Umbilical cord (tissue), 2 donors: ENCODE data around the gene RTKN2. TPM values are rescaled to one million over a fixed set of nuclear protein-coding genes. Genes with fewer than 3 reads are reported as not detected.
"Not testable (repeated sequence)": the region's sequence is repeated elsewhere in the genome, so short reads cannot be mapped to it uniquely, and the experiment has no call there.

Source experiments
- DNase-seq: peaks from one replicate; pipeline ENCODE4 v3.0.0-alpha.2; 2015; ENCODE audit warnings: low spot score
- total RNA-seq: library from RNA; depleted of rRNA; stranded (reverse); fragments of >200 nt; gene quantifications from one replicate; pipeline ENCODE4 v1.2.3, GENCODE V29; 2014; ENCODE audit warnings: low replicate concordance; ENCODE audit not compliant: insufficient read depth

Gene RTKN2
- total RNA-seq, 1 donor from 2014 or later: 5.1 TPM

DNA sequence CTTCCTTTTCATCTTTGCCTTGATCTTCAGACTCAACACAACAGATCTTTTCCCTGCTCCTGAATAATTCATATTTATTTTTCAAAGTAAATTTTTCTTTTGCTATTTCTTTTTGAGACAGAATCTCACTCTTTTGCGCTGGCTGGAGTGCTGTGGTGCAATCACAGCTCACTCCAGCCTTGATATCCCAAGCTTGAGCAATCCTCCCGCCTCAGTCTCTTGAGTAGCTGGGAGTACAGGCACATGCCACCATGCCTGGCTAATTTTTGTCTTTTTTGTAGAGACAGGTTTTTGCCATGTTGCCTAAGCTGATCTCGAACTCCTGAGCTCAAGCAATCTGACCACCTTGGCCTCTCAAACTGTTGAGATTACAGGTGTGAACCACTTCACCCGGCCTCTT, 9.2 kb downstream of the RTKN2 start:
- no peak for DNase-seq

DNA sequence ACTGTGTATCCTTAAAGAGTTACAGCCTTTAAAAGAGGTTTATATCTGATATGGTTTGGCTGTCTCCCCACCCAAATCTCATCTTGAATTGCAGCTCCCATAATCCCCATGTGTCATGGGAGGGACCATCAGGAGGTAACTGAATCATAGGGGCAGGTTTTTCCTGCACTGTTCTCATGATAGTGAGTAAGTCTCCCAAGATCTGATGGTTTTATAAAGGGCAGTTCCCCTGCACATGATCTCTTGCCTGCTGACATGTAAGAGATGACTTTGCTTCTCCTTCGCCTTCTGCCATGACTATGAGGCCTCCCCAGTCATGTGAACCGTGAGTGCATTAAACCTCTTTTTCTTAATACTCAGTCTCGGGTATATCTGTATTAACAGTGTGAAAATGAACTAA, 9.7 kb downstream of the RTKN2 start:
- no peak for DNase-seq

DNA sequence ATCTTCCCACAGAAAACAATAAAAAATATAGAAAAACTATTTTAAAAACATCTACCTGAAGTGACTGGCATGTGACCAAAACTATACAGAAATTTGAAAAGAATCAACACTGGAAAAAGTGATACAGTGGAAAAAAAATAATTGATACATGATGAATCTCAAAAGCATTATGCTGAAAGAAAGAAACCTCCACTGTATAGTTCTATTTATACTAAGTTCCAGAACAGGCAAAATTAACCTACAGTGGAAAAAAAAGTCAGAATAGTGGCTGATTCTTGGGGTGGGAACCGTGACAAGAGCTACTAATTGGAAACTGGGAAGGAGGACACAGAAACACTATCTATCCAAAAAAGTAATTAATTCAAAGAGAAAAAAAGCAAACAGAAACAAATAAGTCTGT, 14.9 kb downstream of the RTKN2 start:
- no peak for DNase-seq

DNA sequence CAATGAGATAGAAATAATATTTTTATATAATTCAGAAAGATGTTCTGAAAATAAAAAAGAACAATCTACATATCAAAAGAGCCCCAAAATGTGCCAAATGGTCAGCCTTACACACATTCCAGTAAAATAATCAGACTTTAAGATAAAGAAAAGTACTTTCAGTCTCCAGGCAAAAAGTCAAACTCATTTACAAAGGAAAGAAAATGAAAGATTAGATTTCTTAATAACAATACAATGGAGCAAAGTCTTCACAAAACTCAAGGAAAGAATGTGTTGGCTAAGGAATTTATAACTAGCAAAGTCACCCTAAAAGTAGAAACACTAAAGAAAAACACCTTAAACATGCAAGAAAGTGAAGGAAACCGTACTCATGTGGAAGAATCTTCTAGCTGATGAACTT, 16.6 kb downstream of the RTKN2 start:
- DNase-seq: no peak

DNA sequence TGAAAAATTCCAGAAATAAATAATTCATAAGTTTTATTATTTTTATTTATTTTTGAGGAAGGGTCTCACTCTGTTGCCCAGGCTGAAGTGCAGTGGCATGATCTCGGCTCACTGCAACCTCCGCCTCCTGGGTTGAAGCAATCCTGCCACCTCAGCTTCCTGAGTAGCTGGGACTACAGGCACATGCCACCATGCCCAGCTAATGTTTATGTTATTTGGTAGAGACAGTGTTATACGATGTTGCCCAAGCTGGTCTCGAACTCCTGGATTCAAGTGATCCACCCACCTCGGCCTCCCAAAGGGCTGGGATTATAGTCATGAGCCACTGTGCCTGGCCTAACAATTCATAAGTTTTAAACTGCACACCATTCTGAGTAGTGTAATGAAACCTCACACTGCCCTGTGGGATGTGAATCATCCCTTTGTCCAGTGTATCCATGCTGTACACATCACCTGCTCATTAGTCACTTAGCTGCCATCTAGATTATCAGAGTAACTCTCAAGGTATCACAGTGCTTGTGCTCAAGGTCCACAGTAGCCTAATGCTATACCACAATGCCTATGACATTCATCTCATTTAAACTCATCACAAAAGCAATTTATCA, 17.9 kb downstream of the RTKN2 start:
- no peak for DNase-seq

DNA sequence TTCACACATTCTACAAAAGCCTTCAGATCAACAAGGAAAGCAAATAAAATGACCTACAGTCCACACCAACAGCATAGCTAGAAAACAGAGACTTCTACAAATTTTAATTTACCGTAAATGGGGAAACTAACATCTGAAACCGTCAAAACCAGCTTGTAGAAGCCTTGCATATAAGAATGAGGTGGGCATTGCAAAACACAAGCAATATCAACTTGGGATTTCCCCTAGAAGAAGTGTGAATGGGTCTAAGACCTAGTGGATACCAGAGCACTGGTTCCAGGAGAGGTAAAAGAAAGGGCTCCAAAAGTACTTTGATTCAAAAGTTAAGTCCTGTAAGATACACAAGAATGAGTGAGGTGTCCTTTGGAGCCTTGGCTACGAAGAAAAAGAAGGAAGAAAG, 18.7 kb downstream of the RTKN2 start:
- DNase-seq: no peak

DNA sequence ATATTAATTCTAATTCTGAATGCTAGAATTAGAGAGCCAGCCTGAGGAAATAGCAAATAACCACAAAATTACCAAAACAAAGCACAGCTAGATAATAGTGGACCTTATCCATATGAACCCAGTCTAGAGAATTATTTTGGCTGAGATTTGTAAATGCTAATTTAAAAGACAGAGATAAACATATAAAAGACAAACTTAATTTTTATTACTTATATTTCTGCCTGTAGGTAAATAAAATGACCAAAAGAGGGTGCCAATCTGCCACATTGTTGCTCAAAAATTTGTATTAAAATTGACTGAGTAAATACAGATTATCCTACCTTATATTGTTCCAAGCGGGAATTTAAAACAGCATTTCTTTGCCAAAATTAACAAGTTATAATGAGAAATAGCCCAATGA, 20.2 kb downstream of the RTKN2 start:
- DNase-seq: no peak

DNA sequence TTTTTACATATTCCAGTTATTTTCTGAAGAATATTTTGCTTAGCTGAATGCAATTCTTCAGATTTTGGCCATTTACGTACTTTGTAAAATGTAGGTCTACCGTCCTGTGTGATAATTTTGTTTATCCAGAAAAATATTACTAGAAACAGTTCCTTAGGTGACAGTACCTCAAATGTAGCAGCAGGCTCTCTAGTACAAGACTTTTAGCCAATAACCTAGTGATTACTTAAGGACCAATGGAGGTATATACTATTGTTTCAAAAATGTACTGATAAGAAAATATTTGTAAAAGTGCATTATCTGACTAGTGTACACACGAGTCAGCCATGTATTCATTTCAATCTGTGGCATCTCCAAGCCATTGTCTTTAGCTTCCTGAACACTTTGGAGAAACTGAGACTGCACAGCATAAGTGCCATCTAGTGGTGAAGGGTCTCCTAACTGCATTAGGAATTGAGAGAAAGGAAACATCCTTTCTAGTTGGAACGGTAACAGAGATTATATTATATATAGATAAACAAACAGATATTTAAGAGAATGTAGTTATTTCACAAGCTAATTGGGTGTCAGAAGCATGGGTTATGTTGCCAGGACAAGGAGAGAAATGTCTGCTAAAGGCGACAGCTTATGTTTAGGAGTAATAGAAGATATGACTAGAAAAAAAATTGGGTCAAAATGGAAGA, 23.7 kb downstream of the RTKN2 start:
- DNase-seq: peak; percentile 87

DNA sequence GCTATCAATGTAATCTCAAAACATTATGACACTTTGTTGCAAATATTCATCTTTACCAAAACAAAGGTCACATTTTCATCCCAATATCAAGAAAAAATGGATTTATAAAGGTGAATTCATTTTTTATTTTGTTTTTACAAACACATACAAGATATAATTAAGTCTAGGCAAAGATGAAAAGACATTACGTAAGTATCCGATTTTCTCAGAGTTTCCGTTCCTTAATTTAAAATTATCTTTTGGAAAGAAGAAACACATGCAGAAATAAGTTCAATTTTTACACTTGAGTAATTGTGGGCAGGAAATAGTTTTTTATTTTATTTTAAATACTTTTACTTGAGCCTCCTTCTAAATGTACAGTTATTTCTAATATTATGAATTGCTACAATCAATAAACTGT, 24.6 kb downstream of the RTKN2 start:
- DNase-seq: no peak

DNA sequence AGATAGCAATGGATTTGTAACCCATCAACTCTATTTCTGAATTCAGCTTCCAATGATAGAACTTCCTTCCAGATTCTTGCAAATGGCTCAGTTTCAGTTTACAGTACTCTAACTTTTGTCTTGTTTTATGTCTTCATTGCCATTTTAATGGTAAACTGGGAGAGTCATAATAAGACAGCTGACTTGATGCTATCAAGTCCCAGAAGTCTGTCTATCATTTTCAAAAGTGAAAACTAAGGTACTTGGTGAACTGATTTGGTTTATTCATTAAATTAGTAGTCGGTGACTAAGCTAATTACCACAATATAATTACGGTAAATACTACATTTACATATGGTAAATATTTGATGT, 25.0 kb downstream of the RTKN2 start:
- no peak for DNase-seq

DNA sequence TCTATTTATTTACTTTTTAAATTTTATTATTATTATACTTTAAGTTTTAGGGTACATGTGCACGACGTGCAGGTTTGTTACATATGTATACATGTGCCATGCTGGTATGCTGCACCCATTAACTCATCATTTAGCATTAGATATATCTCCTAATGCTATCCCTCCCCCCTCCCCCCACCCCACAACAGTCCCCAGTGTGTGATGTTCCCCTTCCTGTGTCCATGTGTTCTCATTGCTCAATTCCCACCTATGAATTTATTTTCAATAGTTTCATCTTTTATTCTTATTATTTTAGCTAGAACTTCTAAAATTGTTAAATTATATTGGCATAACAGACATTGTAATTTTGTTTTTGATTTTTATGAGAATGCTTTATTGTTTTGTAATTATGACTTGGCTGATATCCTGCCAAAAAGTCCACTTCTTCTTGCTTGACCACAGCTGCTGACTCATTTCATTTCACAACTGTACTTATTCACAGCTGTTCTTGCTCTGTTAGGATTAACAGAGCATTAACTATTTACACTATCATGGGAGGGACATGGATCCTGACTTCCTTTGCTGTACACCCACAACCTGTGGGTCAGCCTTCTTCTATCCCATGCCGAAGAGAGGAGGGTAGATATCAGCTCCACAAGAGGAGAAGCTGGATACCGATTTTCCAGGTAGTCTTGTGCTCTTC, 25.5 kb downstream of the RTKN2 start:
- peak; percentile 57 for DNase-seq

DNA sequence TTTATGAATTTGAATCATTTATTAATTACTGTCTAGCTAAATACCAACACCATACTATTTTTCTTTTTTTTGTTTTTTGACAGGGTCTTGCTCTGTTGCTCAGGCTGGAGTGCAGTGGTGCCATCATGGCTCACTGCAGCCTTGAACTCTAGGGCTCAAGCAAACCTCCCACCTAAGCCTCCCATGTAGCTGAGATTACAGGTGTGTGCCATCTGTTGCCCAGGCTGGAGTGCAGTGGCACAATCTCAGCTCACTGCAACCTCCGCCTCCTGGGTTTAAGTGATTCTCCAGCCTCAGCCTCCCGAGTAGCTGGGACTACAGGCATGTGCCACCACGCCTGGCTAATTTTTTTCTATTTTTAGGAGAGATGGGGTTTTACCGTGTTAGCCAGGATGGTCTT, 27.1 kb downstream of the RTKN2 start:
- not testable (repeated sequence) for DNase-seq

DNA sequence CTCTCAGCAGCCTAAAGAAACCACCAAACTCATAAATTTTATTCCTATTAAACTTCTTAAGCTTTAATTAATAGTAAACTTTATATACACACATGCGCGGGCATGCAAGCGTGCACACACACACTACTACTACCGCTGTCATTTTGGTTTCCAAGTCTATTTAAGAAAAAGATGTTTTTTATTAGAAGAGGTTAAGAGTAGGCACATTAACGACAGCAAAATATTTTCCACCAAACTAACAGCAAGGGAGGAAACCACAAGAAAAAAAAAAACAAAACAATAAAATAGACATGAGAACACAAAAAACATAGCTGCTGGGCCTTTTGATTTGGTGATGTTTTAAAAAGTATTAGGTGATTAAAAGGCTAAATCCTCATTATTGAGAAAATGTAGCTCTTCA, 28.6 kb downstream of the RTKN2 start:
- DNase-seq: no peak

DNA sequence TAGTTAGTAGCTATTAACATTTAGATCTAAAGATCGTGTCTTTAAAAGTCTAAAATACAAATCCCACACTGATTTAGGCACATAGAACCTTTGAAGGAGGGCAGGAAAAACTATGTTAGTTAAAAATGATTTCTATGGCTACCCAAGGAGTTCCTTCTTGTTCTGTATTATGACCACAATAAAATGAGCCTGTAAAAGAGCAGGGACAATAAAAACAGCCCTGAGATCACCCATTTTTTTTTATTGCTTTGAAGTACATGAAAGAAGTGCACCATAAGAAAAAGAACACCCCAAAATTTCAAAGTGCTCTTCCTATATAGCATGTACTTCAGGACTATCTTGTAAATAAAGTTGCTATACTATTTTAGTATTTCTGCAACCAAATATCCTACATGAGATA, 29.8 kb downstream of the RTKN2 start:
- DNase-seq: no peak

DNA sequence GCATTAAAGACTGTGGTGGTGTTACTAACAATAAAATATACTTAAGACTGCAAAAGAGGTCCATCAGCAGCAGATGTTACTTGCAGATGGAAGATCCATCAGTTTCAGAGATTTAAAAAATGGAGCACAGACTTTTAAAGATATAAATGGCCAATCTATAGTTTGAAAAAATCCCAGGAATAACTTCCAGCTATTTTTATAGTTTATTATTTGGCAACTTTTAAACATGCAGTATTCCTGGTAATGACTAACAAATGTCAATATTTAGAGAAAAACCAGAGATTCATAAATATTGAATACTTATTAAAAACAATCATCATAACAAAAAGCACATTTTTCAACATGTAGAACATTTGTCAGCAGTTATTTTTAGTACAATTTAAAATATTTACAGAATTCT, 30.7 kb downstream of the RTKN2 start:
- DNase-seq: no peak

DNA sequence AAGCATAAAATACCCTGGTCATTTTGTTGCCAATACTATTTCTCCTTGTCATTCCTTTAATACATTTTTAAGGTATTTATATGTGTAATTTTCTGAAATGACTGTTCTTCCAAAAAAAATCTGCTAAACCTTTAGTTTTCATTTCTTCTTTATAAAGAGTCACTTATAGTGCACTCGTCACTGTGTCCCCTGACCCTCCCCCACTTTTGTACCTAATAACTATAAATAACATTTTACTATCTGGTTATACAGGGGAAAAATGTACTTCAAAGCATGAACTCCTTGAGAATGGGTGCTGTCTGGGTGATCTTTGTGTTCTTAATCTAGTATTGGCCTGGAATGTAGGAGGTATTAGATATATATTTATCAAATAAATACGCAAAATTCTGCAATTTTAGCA, 31.1 kb downstream of the RTKN2 start:
- DNase-seq: no peak

DNA sequence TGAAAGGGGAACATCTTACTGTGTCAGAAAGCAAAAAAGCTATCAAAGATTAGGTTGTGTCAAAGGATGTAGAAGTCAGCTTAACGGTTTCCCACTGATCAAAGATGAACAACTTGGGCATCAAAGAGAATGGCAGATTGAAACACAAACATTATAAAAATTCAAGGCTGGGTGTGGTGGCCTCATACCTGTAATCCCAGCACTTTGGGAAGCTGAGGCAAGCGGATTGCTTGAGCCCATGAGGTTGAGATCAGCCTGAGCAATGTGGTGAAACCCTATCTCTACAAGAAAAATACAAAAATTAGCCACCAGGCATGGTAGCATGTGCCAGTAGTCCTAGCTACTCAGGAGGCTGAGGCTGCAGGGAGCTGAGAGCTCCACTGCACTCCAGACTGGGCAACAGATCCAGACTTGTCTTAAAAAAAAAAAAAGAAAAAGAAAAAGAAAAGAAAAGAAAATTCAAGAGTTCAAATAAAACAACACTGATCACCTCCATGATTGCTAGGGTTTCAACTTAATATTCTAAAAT, 34.5 kb downstream of the RTKN2 start:
- no peak for DNase-seq

DNA sequence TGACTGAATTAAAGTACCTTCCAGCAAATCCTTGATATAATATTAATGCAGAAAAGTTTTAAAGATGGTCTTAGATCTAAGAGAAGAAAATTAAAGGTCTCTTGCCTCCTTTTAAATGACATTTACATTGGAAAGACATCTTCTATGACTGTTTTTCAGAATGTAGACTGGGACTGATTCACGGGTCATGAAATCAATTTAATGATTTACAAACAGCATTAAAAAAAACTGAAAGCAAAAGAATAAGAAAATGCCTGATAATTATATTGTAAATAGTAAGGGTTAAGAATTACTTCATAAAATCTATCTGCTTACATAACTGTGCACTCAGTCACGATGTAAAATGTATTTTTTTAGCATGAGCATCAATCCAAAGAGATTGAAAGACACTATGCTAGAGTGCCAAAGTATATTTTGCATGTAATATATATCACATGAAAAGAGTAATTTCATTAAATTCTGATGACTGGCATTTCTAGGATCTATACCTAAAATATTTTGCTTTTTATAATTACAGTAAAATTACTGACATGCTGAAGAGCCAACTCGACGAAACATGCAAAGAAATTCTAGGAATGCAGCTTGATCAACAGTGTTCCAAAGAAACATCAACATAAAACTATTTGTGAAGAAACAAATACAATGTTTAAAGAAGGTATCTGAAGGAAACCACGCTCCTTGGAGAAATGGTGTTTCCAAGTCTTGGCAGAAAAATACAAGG, 35.1 kb downstream of the RTKN2 start:
- DNase-seq: peak; percentile 26

DNA sequence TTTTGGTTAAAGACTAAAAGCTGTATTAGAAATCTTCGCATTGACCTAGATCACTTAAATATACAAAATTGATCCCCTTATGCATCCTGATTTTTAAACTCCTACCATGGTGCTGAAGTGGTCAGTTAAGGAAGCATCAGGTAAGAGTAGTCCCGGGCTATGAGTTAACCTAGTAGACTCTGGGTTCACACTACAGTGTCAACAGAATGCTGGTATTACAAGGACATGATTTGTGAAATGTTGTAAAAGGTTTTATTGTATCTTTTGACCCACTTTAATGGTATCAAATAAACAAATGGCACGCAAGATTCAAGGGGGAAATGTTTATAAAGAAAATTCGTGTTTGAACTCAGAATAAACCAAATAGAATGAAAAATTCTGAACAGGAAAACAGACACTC, 36.8 kb downstream of the RTKN2 start:
- DNase-seq: no peak

DNA sequence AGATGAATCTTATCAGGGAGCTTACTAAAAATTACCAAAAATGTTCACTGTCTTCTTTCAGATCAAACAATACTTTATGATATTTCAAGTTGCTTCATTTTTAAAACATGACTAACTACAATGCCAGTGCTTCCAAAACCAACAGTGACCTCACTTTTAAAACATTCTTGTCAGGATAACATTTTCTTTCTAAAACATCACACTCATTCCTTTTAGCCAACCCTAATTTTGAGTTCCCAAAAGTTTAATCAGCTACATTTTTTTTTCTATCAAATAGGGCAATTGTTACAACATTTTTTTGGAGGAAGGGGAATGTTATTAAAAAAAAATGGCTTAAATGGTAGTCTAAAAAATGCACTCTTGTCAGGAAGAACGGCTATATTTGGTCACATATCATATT, 37.3 kb downstream of the RTKN2 start:
- peak; percentile 74 for DNase-seq

DNA sequence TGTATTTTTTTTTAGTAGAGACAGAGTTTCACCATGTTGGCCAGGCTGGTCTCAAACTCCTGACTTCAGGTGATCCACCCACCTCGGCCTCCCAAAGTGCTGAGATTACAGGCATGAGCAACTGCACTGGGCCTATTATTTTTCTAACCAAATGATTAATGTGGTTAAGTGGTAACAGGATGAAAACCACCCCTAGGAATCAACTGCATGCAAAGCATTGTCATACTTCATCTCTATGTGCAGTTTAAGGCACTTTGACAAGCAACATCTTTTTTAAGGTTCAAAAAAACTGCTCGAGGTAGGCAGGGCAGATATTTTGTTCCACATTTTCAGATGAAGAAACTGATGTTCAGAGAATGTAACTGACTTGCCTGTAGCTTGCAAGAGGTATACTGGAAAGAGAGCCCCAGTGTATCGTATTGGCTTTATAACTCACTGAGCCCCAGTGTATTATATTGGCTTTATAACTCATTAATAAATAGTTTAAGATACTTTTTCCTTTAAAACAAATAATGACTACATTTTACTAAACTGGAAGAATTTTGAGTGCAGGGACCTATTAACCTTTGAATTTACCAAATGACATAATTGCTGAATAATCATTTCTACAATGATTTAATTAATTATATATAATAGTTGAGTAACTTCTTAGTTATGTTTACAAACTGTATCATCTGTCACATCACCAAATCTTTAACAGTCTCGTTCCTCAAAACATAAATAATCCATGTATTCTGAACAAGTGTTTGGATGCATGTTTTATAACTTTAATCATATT, 38.1 kb downstream of the RTKN2 start:
- DNase-seq: no peak

DNA sequence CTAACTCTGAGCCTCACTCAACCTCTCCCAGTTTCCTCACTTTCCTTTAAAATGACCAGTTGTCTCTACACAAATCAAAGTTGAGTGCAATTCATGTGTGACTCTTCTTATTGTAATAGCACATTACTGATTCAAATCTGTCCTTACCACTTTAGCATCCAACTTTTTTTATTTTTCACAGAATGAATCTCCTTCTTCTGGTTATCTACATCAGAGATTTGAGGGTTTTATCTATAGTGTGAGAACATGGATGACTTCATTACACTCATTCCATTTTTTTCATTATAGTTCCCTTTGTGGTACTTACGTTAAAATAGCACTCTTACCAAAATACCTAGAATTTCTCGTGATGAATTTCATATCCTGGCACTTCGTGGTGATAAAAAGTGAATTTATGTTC, 43.3 kb downstream of the RTKN2 start:
- no peak for DNase-seq
